ENCODE results near the gene PRSS22. TPM values are rescaled to one million over a fixed set of nuclear protein-coding genes. Genes with fewer than 3 reads are reported as not detected.

The PRSS22 gene
- total RNA-seq, 1 donor from 2014 or later, result 23.3 TPM

GRCh38 chr16:2852731-2853507 is 5.1 kb downstream of the PRSS22 start:
- H3K4me1 Mint-ChIP-seq (ENCODE audit: low read depth), result peaks cover 2% of the 10 kb centered on the region
- TF ChIP-seq CTCF (IDR thresholded peaks at IDR 0.05; ENCODE audit: unreplicated experiment), result no peak
- no peak overlapping the region for H3K4me3 Mint-ChIP-seq (ENCODE audit: low read depth)
- peaks cover 7% of the 10 kb centered on the region for H3K9me3 Mint-ChIP-seq (ENCODE audit: low read depth)
- peaks cover 6% of the 10 kb centered on the region for H3K27me3 Mint-ChIP-seq
- DNase-seq (ENCODE audit: low spot score, unreplicated experiment), result no peak
- H3K36me3 Mint-ChIP-seq (ENCODE audit: insufficient read depth), result peaks cover 11% of the 10 kb centered on the region
- H3K27ac Mint-ChIP-seq, result no peak overlapping the region

- peaks cover 11% of the 10 kb centered on the region for H3K36me3 Mint-ChIP-seq (ENCODE audit: insufficient read depth)
- H3K4me1 Mint-ChIP-seq (ENCODE audit: low read depth), result peaks cover under 1% of the 10 kb centered on the region
- peaks cover 7% of the 10 kb centered on the region for H3K9me3 Mint-ChIP-seq (ENCODE audit: low read depth)
- no peak overlapping the region for H3K4me3 Mint-ChIP-seq (ENCODE audit: low read depth)
- DNase-seq (ENCODE audit: low spot score, unreplicated experiment), result no peak
- peaks cover 6% of the 10 kb centered on the region for H3K27me3 Mint-ChIP-seq
- H3K27ac Mint-ChIP-seq, result no peak overlapping the region
- no peak for TF ChIP-seq CTCF (IDR thresholded peaks at IDR 0.05; ENCODE audit: unreplicated experiment)
These were observed 5.8 kb downstream of the PRSS22 start for GRCh38 chr16:2852003-2852730.

- Mint-ChIP-seq H3K36me3 (ENCODE audit: insufficient read depth) (peaks cover 3% of the 10 kb centered on the region), H3K27me3 (peaks cover 6% of the 10 kb centered on the region), H3K9me3 (ENCODE audit: low read depth) (peaks cover under 1% of the 10 kb centered on the region), H3K4me1 (ENCODE audit: low read depth) (peaks cover 8% of the 10 kb centered on the region), H3K4me3 (ENCODE audit: low read depth) (no peak overlapping the region), H3K27ac (no peak overlapping the region)
- DNase-seq (ENCODE audit: low spot score, unreplicated experiment), result no peak
- no peak for TF ChIP-seq CTCF (IDR thresholded peaks at IDR 0.05; ENCODE audit: unreplicated experiment)
These were observed 8.8 kb downstream of the PRSS22 start for GRCh38 chr16:2848933-2849725.

- H3K27ac Mint-ChIP-seq, result peak overlapping the region; percentile 78
- peaks cover 8% of the 10 kb centered on the region for H3K4me1 Mint-ChIP-seq (ENCODE audit: low read depth)
- no peak for TF ChIP-seq CTCF (IDR thresholded peaks at IDR 0.05; ENCODE audit: unreplicated experiment)
- no peaks in the 10 kb centered on the region for H3K36me3 Mint-ChIP-seq (ENCODE audit: insufficient read depth)
- DNase-seq (ENCODE audit: low spot score, unreplicated experiment), result no peak
- H3K27me3 Mint-ChIP-seq, result peaks cover 8% of the 10 kb centered on the region
- no peak overlapping the region for H3K4me3 Mint-ChIP-seq (ENCODE audit: low read depth)
- H3K9me3 Mint-ChIP-seq (ENCODE audit: low read depth), result no peaks in the 10 kb centered on the region
These were observed 11.3 kb downstream of the PRSS22 start for GRCh38 chr16:2846511-2847310.

Measured in progenitor cell of endocrine pancreas (in vitro differentiated cells).